Panc1 (cell line): Measurements from ENCODE around the gene IGSF21. TPM values are rescaled to one million over a fixed set of nuclear protein-coding genes. Genes with fewer than 3 reads are reported as not detected.

Experiments used
- ATAC-seq: fragments of 200-7000 bp; cut with Tn5 transposase; 2 replicates; pipeline ENCODE4 v1.9.1; 2020; ENCODE audit warnings: mild to moderate bottlenecking, moderate library complexity
- BruUV-seq: library from RNA; stranded (reverse); fragments of 400-500 nt; replicated peaks from 2 replicates; lab custom pipeline; 2021; lab: Mats Ljungman, UMichigan
- CTCF ChIA-PET: fragments of 300-600 bp; sonication (Branson Sonifier 250); formaldehyde crosslinking; loops from one replicate; lab custom pipeline; 2022; ENCODE audit warnings: antibody characterized with exemption; lab: Charles Lee
- POLR2A ChIA-PET: fragments of 300-600 bp; sonication (Branson Sonifier 250); formaldehyde crosslinking; loops from one replicate; lab custom pipeline; 2022; ENCODE audit warnings: antibody characterized with exemption; lab: Charles Lee
- DNase-seq: peaks from one replicate; pipeline ENCODE4 v3.0.0-alpha.2; 2010; ENCODE audit warnings: low read depth, low spot score
- H3K27ac ChIP-seq: 2 replicates; pipeline ENCODE4 v1.5.1; 2011; ENCODE audit warnings: mild to moderate bottlenecking, low read length, inconsistent platforms
- H3K27me3 ChIP-seq: fragments of 200-500 bp; sonication (Bioruptor generic); 2 replicates; pipeline ENCODE4 v1.6.0; 2014; ENCODE audit warnings: low read length, inconsistent platforms; ENCODE audit not compliant: control insufficient read depth, insufficient read depth
- H3K36me3 ChIP-seq: fragments of 200-500 bp; sonication (Bioruptor generic); 2 replicates; pipeline ENCODE4 v1.5.1; 2014; ENCODE audit warnings: inconsistent platforms, mild to moderate bottlenecking, low read length, moderate library complexity; ENCODE audit not compliant: control insufficient read depth, insufficient read depth
- H3K4me1 ChIP-seq: 2 replicates; pipeline ENCODE4 v1.5.1; 2011; ENCODE audit warnings: inconsistent platforms, mild to moderate bottlenecking, low read length, moderate library complexity; ENCODE audit not compliant: control insufficient read depth, insufficient read depth
- H3K4me3 ChIP-seq, 2 experiments: 2 replicates each; pipeline ENCODE4 v1.5.1; 2011 to 2012; ENCODE audit warnings: low read depth in 2 of 2, low read length in 2 of 2, mild to moderate bottlenecking in 2 of 2, inconsistent platforms in 1 of 2, moderate library complexity in 1 of 2
- H3K9me3 ChIP-seq: fragments of 200-500 bp; sonication (Bioruptor generic); 2 replicates; pipeline ENCODE4 v1.5.1; 2014; ENCODE audit warnings: low read depth, mild to moderate bottlenecking, inconsistent platforms, low read length, moderate library complexity; ENCODE audit not compliant: control insufficient read depth, insufficient read depth
- POLR2AphosphoS5 ChIP-seq: IDR thresholded peaks from 2 replicates; pipeline ENCODE4 v1.6.1; 2012; ENCODE audit warnings: mild to moderate bottlenecking, low read depth, low read length, moderate library complexity
- REST ChIP-seq, 2 experiments: IDR thresholded peaks; 2 replicates each; pipeline ENCODE4 v1.6.1; 2011 to 2012; ENCODE audit warnings: low read depth in 2 of 2, control low read depth in 1 of 2, low read length in 1 of 2, mild to moderate bottlenecking in 1 of 2, moderate library complexity in 1 of 2; ENCODE audit not compliant: insufficient read depth in 1 of 2
- SIN3A ChIP-seq: IDR thresholded peaks from 2 replicates; pipeline ENCODE4 v1.6.1; 2012; ENCODE audit warnings: low read depth, mild to moderate bottlenecking, low read length, moderate library complexity, borderline replicate concordance; ENCODE audit not compliant: insufficient read depth
- TCF7L2 ChIP-seq: IDR thresholded peaks from 2 replicates; pipeline ENCODE4 v1.6.1; 2011; ENCODE audit warnings: mild to moderate bottlenecking, low read depth, low read length, inconsistent platforms
- in situ Hi-C: cut with HindIII; loops from 2 replicates; pipeline ENCODE4 v1.10.0; 2016; ENCODE audit warnings: low sequenced_read_pairs, low pct_unique_long_range_greater_than_20kb
- intact Hi-C: fragments of 100-400 bp; cut with micrococcal nuclease; formaldehyde crosslinking; loops from one replicate; pipeline ENCODE4 v1.10.0; 2022; ENCODE audit not compliant: unreplicated experiment
- total RNA-seq: library from RNA; stranded (reverse); gene quantifications from one replicate; pipeline ENCODE4 v1.2.1, GENCODE V29; 2021; ENCODE audit not compliant: unreplicated experiment
- TF ChIP-seq, protein P1 (sequence below): fragments of 450-650 bp; IDR thresholded peaks from 2 replicates; pipeline ENCODE4 v1.5.1; 2017; ENCODE audit warnings: mild to moderate bottlenecking

IGSF21 gene
- total RNA-seq, 1 experiment from 2014 or later = not detected

DNA sequence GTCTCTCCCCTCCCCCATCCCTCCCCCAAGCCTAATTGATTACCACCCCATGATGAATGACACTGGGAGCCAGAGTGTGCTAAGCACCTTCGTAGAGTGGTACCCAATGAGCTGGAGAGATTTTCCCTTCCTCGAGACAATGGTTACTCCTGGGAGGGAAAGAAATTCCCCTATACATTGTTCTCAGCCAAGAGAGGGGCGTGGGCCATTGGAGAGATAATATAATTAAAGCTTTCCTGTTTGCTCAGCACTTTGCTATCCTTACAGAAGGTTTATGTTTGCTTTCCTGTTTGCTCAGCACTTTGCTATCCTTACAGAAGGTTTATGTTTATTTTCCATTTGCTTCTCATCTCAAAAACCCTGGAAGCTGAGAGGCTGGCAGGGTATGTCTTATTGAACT lies 247.0 kb downstream of the IGSF21 start:
- ChIA-PET CTCF (no interaction called here), POLR2A (no interaction called here)
- no peaks in the 10 kb centered on the region for H3K36me3 ChIP-seq
- H3K27me3 ChIP-seq = peaks cover 24% of the 10 kb centered on the region
- no peak overlapping the region for H3K27ac ChIP-seq
- intact Hi-C loops = no loop called here
- no peaks in the 10 kb centered on the region for H3K4me1 ChIP-seq
- TF ChIP-seq SIN3A (no peak), POLR2AphosphoS5 (no peak), REST (IDR thresholded peaks at IDR 0.05; ENCODE audit: insufficient read depth in 1 of 2, low read depth in 2 of 2, low read length in 1 of 2) (no peak), TCF7L2 (no peak)
- TF ChIP-seq, protein P1, sequence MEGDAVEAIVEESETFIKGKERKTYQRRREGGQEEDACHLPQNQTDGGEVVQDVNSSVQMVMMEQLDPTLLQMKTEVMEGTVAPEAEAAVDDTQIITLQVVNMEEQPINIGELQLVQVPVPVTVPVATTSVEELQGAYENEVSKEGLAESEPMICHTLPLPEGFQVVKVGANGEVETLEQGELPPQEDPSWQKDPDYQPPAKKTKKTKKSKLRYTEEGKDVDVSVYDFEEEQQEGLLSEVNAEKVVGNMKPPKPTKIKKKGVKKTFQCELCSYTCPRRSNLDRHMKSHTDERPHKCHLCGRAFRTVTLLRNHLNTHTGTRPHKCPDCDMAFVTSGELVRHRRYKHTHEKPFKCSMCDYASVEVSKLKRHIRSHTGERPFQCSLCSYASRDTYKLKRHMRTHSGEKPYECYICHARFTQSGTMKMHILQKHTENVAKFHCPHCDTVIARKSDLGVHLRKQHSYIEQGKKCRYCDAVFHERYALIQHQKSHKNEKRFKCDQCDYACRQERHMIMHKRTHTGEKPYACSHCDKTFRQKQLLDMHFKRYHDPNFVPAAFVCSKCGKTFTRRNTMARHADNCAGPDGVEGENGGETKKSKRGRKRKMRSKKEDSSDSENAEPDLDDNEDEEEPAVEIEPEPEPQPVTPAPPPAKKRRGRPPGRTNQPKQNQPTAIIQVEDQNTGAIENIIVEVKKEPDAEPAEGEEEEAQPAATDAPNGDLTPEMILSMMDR = no peak
- no TSS peak for BruUV-seq
- in situ Hi-C loops = no loop called here
- no peak for DNase-seq
- no peak for ATAC-seq
- no peak overlapping the region for H3K4me3 ChIP-seq
- no peaks in the 10 kb centered on the region for H3K9me3 ChIP-seq

- ATAC-seq (no peak), DNase-seq (no peak)
- peaks cover 35% of the 10 kb centered on the region for H3K27me3 ChIP-seq
- no peak overlapping the region for H3K27ac ChIP-seq
- TF ChIP-seq, protein P1 = no peak
- TF ChIP-seq TCF7L2 (no peak), REST (IDR thresholded peaks at IDR 0.05; ENCODE audit: insufficient read depth in 1 of 2, low read depth in 2 of 2, low read length in 1 of 2) (no peak), SIN3A (no peak), POLR2AphosphoS5 (no peak)
- H3K4me1 ChIP-seq = no peaks in the 10 kb centered on the region
- ChIA-PET POLR2A (no interaction called here), CTCF (interaction anchor here (0.6 to 0.9 kb wide), 2 partner anchors 52 to 720 kb away, joined by 4 read pairs; no protein-coding TSS in a partner anchor)
- no peaks in the 10 kb centered on the region for H3K9me3 ChIP-seq
- in situ Hi-C loops = no loop called here
- H3K36me3 ChIP-seq = no peaks in the 10 kb centered on the region
- no TSS peak for BruUV-seq
- intact Hi-C loops = no loop called here
- H3K4me3 ChIP-seq = no peak overlapping the region
These were observed 250.1 kb downstream of the IGSF21 start for GRCh38 chr1:18357622-18358230.
